Esophagus squamous epithelium (tissue), 5 donors: ENCODE data around the gene EDEM3. TPM values are rescaled to one million over a fixed set of nuclear protein-coding genes. Genes with fewer than 3 reads are reported as not detected.

Source experiments
- DNase-seq: peaks from one replicate; lab custom pipeline; 2025; lab: John Stamatoyannopoulos, UW
- H3K27ac ChIP-seq, 4 donors: fragments of 200-600 bp; sonication (generic); one replicate each; pipeline ENCODE4 v1.5.1; 2016 to 2019; ENCODE audit warnings: mild to moderate bottlenecking in 1 of 4
- H3K27me3 ChIP-seq, 4 donors: fragments of 200-600 bp; sonication (generic); 1 replicate in 3 of 4; 2 replicates in 1 of 4; pipeline versions ENCODE4 v1.5.1 to v1.6.0; 2017 to 2021; ENCODE audit warnings: antibody characterized with exemption in 1 of 4
- H3K36me3 ChIP-seq, 3 donors: fragments of 200-600 bp; sonication (generic); one replicate each; pipeline ENCODE4 v1.5.1; 2016 to 2019
- H3K4me1 ChIP-seq, 3 donors: fragments of 200-600 bp; sonication (generic); one replicate each; pipeline ENCODE4 v1.5.1; 2017 to 2019
- H3K4me3 ChIP-seq, 4 donors: fragments of 200-600 bp; sonication (generic); 1 replicate in 3 of 4; 2 replicates in 1 of 4; pipeline ENCODE4 v1.5.1; 2016 to 2019; ENCODE audit warnings: mild to moderate bottlenecking in 2 of 4, moderate library complexity in 1 of 4
- H3K9me3 ChIP-seq, 3 donors: fragments of 200-600 bp; sonication (generic); one replicate each; pipeline ENCODE4 v1.5.1; 2016 to 2019
- CTCF ChIP-seq, 6 experiments: fragments of 450-650 bp in 4 of 6; fragments of 200-600 bp in 2 of 6; sonication (generic) in 2 of 6; IDR thresholded peaks; one replicate each; pipeline ENCODE4 v1.5.1; 2016 to 2019; ENCODE audit warnings: antibody characterized with exemption in 6 of 6, mild to moderate bottlenecking in 4 of 6, moderate library complexity in 4 of 6
- POLR2A ChIP-seq, 4 donors: fragments of 450-650 bp; IDR thresholded peaks; one replicate each; pipeline ENCODE4 v1.6.1; 2017; ENCODE audit warnings: antibody characterized with exemption in 4 of 4, mild to moderate bottlenecking in 4 of 4, moderate library complexity in 3 of 4
- WGBS, 2 donors: methylation state at CpG; one replicate each; pipeline ENCODE4 v1.1.5; 2018; 5-methylcytosine and 5-hydroxymethylcytosine counted together
- intact Hi-C: fragments of 100-400 bp; cut with DNase I; formaldehyde crosslinking; loops from one replicate; pipeline ENCODE4 v1.15.0; 2022
- total RNA-seq, 4 donors: library from RNA; depleted of rRNA; stranded (reverse); fragments of >200 nt; gene quantifications; one replicate each; pipeline ENCODE4 v1.1.0, GENCODE V29; 2016
- donor health status: DM: yes; HTN: yes; CAD: no.

EDEM3 gene
- total RNA-seq, 4 donors from 2014 or later, result 13.4 to 22.6 (median 20.9) TPM

DNA sequence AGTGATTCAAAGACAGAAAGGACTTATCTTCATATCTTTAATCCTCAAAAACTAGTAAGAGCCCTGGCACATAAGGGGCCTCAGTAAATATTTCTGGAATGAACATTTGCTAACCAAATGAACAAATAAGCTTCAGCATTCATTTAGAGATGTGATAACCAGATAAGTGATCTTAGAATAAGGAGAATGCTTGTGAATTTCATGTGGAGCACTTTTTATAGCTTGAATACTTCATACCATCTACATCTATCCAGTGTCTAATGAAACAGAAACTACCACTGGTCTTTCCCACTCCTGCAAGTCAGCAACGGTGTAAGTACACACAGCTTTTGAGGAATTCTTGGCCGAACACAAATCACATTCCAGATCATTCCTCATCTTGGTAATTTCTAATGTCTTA lies 38.5 kb downstream of the EDEM3 start:
- H3K27ac ChIP-seq, result no peak overlapping the region
- H3K36me3 ChIP-seq, result peaks cover 5 to 99% (median 20%) of the 10 kb centered on the region in 3 donors
- intact Hi-C loops, result no loop called here
- WGBS, 2 donors, result 80 to 84% methylated on average over 2 of the region's 2 CpGs
- no peak overlapping the region for H3K4me3 ChIP-seq
- no peaks in the 10 kb centered on the region for H3K4me1 ChIP-seq
- DNase-seq, result no peak
- no peaks in the 10 kb centered on the region for H3K27me3 ChIP-seq
- no peaks in the 10 kb centered on the region for H3K9me3 ChIP-seq
- TF ChIP-seq POLR2A (IDR thresholded peaks at IDR 0.05), result no peak
- TF ChIP-seq CTCF (IDR thresholded peaks at IDR 0.05), result no peak

GRCh38 chr1:184709418-184709817 lies 45.2 kb downstream of the EDEM3 start:
- H3K9me3 ChIP-seq, result no peaks in the 10 kb centered on the region
- H3K4me3 ChIP-seq, result no peak overlapping the region
- H3K27me3 ChIP-seq, result no peaks in the 10 kb centered on the region
- DNase-seq, result no peak
- H3K4me1 ChIP-seq, result no peaks in the 10 kb centered on the region
- no peak overlapping the region for H3K27ac ChIP-seq
- peaks cover 4 to 100% (median 5%) of the 10 kb centered on the region in 3 donors for H3K36me3 ChIP-seq
- intact Hi-C loops, result no loop called here
- TF ChIP-seq POLR2A (IDR thresholded peaks at IDR 0.05), result no peak
- no peak for TF ChIP-seq CTCF (IDR thresholded peaks at IDR 0.05)

- Histone ChIP-seq H3K36me3 (peaks cover 4 to 100% (median 5%) of the 10 kb centered on the region in 3 donors), H3K9me3 (no peaks in the 10 kb centered on the region), H3K27me3 (no peaks in the 10 kb centered on the region), H3K4me3 (no peak overlapping the region), H3K4me1 (no peaks in the 10 kb centered on the region), H3K27ac (no peak overlapping the region)
- DNase-seq, result no peak
- WGBS, 2 donors, result 76 to 81% methylated on average over 6 of the region's 6 CpGs
- intact Hi-C loops, result no loop called here
- no peak for TF ChIP-seq POLR2A (IDR thresholded peaks at IDR 0.05)
- no peak for TF ChIP-seq CTCF (IDR thresholded peaks at IDR 0.05)
These were observed 46.5 kb downstream of the EDEM3 start for GRCh38 chr1:184708084-184708676.

DNA sequence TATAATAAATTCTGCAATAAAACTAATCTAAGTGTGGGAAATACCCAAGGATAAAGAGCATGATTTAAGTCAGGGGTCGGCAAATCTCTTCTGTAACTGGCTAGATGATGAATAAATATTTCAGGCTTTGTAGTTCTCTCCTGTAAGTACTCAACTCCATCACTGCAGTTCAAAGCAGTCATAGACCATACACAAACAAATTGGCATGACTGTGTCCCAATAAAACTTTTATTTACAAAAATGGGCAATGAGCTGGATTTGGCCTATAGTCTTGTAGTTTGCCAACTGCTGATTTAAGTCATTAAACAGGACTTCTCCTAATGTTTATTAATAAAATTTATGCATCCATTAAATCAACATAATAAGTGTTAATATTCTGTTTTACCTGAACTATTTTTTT lies 49.4 kb downstream of the EDEM3 start:
- TF ChIP-seq CTCF (IDR thresholded peaks at IDR 0.05) (no peak), POLR2A (IDR thresholded peaks at IDR 0.05) (no peak)
- Histone ChIP-seq H3K36me3 (peaks cover 4 to 100% (median 9%) of the 10 kb centered on the region in 3 donors), H3K27me3 (no peaks in the 10 kb centered on the region), H3K27ac (no peak overlapping the region), H3K4me1 (no peaks in the 10 kb centered on the region), H3K9me3 (no peaks in the 10 kb centered on the region), H3K4me3 (no peak overlapping the region)
- intact Hi-C loops, result no loop called here
- WGBS, 2 donors, result 95 to 97% methylated on average over 1 of the region's 1 CpG
- no peak for DNase-seq

- no peaks in the 10 kb centered on the region for H3K4me1 ChIP-seq
- no peaks in the 10 kb centered on the region for H3K9me3 ChIP-seq
- 71 to 73% methylated on average over 1 of the region's 1 CpG for WGBS, 2 donors
- H3K27me3 ChIP-seq, result no peaks in the 10 kb centered on the region
- intact Hi-C loops, result no loop called here
- DNase-seq, result no peak
- peaks cover 4 to 71% (median 9%) of the 10 kb centered on the region in 3 donors for H3K36me3 ChIP-seq
- TF ChIP-seq CTCF (IDR thresholded peaks at IDR 0.05) (no peak), POLR2A (IDR thresholded peaks at IDR 0.05) (no peak)
- no peak overlapping the region for H3K27ac ChIP-seq
- no peak overlapping the region for H3K4me3 ChIP-seq
These were observed 52.8 kb downstream of the EDEM3 start for GRCh38 chr1:184701816-184702215.
